NCI-H82 treated with DMSO at 0.1 percent for 48 hours (cell line): ENCODE data around the gene VAC14.

Experiments used
- DNase-seq: peaks from one replicate; lab custom pipeline; 2025; ENCODE audit not compliant: unreplicated experiment; lab: John Stamatoyannopoulos, UW

The VAC14 gene

GRCh38 chr16:70786020-70786755, 14.8 kb downstream of the VAC14 start:
- DNase-seq, result no peak

GRCh38 chr16:70784692-70785555, 16.0 kb downstream of the VAC14 start:
- DNase-seq, result no peak

GRCh38 chr16:70782237-70782636, 18.7 kb downstream of the VAC14 start:
- DNase-seq, result no peak

- DNase-seq, result no peak
Measured at GRCh38 chr16:70781800-70782199, 19.2 kb downstream of the VAC14 start.

GRCh38 chr16:70780546-70780945, 20.4 kb downstream of the VAC14 start:
- no peak for DNase-seq

GRCh38 chr16:70779361-70779760, 21.6 kb downstream of the VAC14 start:
- DNase-seq, result no peak

- DNase-seq, result no peak
Measured at GRCh38 chr16:70778901-70779309, 22.1 kb downstream of the VAC14 start.

GRCh38 chr16:70777973-70778406, 23.0 kb downstream of the VAC14 start:
- DNase-seq, result no peak

GRCh38 chr16:70777496-70777895, 23.5 kb downstream of the VAC14 start:
- DNase-seq, result no peak

GRCh38 chr16:70775399-70775798, 25.6 kb downstream of the VAC14 start:
- no peak for DNase-seq

- no peak for DNase-seq
Measured at GRCh38 chr16:70774261-70774660, 26.7 kb downstream of the VAC14 start.

GRCh38 chr16:70772493-70772892, 28.5 kb downstream of the VAC14 start:
- no peak for DNase-seq

GRCh38 chr16:70770626-70771552, 30.1 kb downstream of the VAC14 start:
- DNase-seq, result peak; percentile 2

GRCh38 chr16:70770291-70770625, 30.7 kb downstream of the VAC14 start:
- no peak for DNase-seq

- DNase-seq, result no peak
Measured at GRCh38 chr16:70769761-70770160, 31.2 kb downstream of the VAC14 start.

- DNase-seq, result no peak
Measured at GRCh38 chr16:70769131-70769530, 31.8 kb downstream of the VAC14 start.

- DNase-seq, result no peak
Measured at GRCh38 chr16:70768203-70768580, 32.8 kb downstream of the VAC14 start.

- DNase-seq, result no peak
Measured at GRCh38 chr16:70767377-70768202, 33.4 kb downstream of the VAC14 start.

GRCh38 chr16:70766658-70767057, 34.3 kb downstream of the VAC14 start:
- no peak for DNase-seq

- DNase-seq, result no peak
Measured at GRCh38 chr16:70766176-70766575, 34.8 kb downstream of the VAC14 start.
